T1000 (cell line): ENCODE data around the gene CCDC178.
"Not testable (repeated sequence)": the region's sequence is repeated elsewhere in the genome, so short reads cannot be mapped to it uniquely, and the experiment has no call there.

Source experiments
- DNase-seq: peaks from one replicate; lab custom pipeline; 2025; ENCODE audit warnings: mixed read lengths; lab: John Stamatoyannopoulos, UW

The CCDC178 gene

GRCh38 chr18:33210575-33211189 lies 229.8 kb downstream of the CCDC178 start:
- DNase-seq = no peak

- no peak for DNase-seq
Measured at GRCh38 chr18:33205777-33206176, 234.7 kb downstream of the CCDC178 start.

- no peak for DNase-seq
Measured at GRCh38 chr18:33201509-33201926, 239.0 kb downstream of the CCDC178 start.

- DNase-seq = no peak
Measured at GRCh38 chr18:33195795-33196194, 244.7 kb downstream of the CCDC178 start.

- DNase-seq = no peak
Measured at GRCh38 chr18:33194793-33195192, 245.7 kb downstream of the CCDC178 start.

- no peak for DNase-seq
Measured at GRCh38 chr18:33184958-33185357, 255.6 kb downstream of the CCDC178 start.

- no peak for DNase-seq
Measured at GRCh38 chr18:33184175-33184574, 256.3 kb downstream of the CCDC178 start.

- no peak for DNase-seq
Measured at GRCh38 chr18:33183136-33183535, 257.4 kb downstream of the CCDC178 start.

- no peak for DNase-seq
Measured at GRCh38 chr18:33181016-33181415, 259.5 kb downstream of the CCDC178 start.

- DNase-seq = no peak
Measured at GRCh38 chr18:33169218-33169617, 271.3 kb downstream of the CCDC178 start.

GRCh38 chr18:33164121-33164520 lies 276.4 kb downstream of the CCDC178 start:
- DNase-seq = not testable (repeated sequence)

GRCh38 chr18:33161131-33161530 lies 279.4 kb downstream of the CCDC178 start:
- DNase-seq = no peak

GRCh38 chr18:33159151-33159550 lies 281.4 kb downstream of the CCDC178 start:
- DNase-seq = no peak

GRCh38 chr18:33157893-33158292 lies 282.6 kb downstream of the CCDC178 start:
- no peak for DNase-seq

- no peak for DNase-seq
Measured at GRCh38 chr18:33156906-33157470, 283.5 kb downstream of the CCDC178 start.

- DNase-seq = no peak
Measured at GRCh38 chr18:33154049-33154448, 286.5 kb downstream of the CCDC178 start.

GRCh38 chr18:33152376-33152775 lies 288.1 kb downstream of the CCDC178 start:
- DNase-seq = no peak

- not testable (repeated sequence) for DNase-seq
Measured at GRCh38 chr18:33147811-33148210, 292.7 kb downstream of the CCDC178 start.

- no peak for DNase-seq
Measured at GRCh38 chr18:33146014-33146413, 294.5 kb downstream of the CCDC178 start.

GRCh38 chr18:33135951-33136660 lies 304.4 kb downstream of the CCDC178 start:
- no peak for DNase-seq

- DNase-seq = no peak
Measured at GRCh38 chr18:33132657-33133056, 307.9 kb downstream of the CCDC178 start.

GRCh38 chr18:33128581-33128980 lies 311.9 kb downstream of the CCDC178 start:
- DNase-seq = no peak

GRCh38 chr18:33123862-33124518 lies 316.5 kb downstream of the CCDC178 start:
- DNase-seq = no peak
